HG02571 (cell line): ENCODE results near the gene NUP37.
A peak's percentile ranks its signal among the peaks of the same experiment; 100 is the strongest.
"Not testable (repeated sequence)": the region's sequence is repeated elsewhere in the genome, so short reads cannot be mapped to it uniquely, and the experiment has no call there.

Source experiments
- ATAC-seq: cut with Tn5 transposase; IDR thresholded peaks from one replicate; pipeline ENCODE4 v1.9.1; 2021; ENCODE audit warnings: mild to moderate bottlenecking, moderate library complexity; ENCODE audit not compliant: unreplicated experiment

NUP37 gene

DNA sequence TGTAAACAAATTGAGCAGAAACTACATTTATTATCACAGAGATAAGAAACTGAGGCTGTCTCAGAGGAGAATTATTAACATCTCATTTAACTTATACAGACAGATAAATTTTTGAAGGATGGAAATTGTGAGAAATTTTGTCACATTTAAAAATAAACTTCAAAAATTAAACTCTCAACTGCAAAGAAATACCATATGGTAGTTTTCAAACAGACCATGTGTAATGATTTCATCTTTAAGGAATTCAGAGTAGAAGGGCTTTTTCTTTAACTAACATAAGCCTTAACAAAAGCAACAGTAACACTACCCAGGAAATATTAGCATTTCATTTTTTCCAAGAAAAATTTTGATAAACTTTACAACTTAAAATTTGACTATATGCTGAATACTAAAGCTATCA lies 26.6 kb downstream of the NUP37 start:
- no peak for ATAC-seq

DNA sequence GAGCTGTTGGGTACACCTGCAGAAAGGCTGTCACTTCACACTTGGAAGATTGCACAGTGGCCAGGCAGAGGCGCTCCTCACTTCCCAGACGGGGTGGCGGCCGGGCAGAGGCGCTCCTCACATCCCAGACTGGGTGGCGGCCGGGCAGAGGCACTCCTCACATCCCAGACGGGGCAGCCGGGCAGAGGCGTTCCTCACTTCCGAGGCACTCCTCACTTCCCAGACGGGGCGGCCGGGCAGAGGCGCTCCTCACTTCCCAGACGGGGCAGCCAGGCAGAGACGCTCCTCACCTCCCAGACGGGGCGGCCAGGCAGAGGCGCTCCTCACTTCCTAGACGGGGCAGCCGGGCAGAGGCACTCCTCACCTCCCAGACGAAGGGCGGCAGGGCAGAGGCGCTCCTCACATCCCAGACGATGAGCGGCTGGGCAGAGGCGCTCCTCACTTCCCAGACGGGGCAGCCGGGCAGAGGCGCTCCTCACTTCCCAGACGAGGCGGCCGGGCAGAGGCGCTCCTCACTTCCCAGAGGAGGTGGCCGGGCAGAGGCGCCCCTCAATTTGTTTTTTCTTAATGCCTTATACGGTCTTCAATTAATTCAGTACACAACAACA lies 30.6 kb downstream of the NUP37 start:
- not testable (repeated sequence) for ATAC-seq

DNA sequence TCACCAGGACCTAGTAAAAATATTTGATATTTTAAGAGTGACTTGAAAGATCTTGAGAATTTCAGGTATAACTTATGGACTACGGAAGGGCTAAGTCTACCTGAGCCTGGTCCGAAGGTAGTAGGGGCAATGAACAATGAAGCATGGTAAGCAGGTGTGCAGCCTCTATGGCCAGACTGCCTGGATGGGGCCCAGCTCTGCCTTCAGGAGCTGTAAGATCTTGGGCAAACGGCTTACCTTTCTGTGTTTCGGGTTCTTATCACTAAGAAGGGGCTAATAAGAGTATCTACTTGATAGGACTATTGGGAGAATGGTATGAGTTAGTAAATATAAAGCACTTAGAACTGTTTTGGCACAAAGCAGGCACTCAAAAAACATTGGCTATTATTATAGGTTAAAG lies 39.1 kb downstream of the NUP37 start:
- ATAC-seq: no peak

DNA sequence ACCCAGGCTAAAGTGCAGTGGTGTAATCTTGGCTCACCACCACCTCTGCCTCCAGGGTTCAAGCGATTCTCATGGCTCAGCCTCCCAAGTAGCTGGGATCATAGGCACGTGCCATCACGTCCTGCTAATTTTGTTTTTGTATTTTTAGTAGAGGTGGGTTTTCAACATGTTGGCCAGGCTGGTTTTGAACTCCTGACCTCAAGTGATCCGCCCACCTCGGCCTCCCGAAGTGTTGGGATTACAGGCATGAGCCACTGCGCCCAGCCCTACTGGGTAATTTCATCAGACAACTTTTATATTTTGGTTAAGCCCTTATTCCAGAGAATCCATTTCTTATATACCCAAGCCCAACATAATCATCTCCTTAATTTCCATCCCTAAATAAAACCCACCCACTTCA lies 47.8 kb downstream of the NUP37 start:
- not testable (repeated sequence) for ATAC-seq

DNA sequence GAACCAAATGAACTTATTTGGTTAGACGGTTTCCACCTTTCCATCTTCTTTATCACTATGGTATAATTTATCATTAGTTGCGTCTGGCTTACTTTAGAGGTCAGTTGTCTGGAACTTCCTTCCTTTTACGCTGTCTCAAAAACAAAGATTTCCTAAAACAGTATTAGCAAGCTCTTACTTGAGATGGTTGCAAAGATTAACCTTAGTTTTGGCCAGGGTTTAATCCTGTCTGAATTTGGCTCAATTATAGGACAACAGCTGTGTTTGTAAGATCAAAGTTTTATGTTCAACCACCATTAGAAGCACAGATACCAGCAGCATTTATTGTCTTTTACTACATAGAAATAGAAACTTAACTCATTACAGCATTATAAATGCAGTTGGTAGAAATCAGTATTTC lies 50.2 kb downstream of the NUP37 start:
- ATAC-seq: no peak

DNA sequence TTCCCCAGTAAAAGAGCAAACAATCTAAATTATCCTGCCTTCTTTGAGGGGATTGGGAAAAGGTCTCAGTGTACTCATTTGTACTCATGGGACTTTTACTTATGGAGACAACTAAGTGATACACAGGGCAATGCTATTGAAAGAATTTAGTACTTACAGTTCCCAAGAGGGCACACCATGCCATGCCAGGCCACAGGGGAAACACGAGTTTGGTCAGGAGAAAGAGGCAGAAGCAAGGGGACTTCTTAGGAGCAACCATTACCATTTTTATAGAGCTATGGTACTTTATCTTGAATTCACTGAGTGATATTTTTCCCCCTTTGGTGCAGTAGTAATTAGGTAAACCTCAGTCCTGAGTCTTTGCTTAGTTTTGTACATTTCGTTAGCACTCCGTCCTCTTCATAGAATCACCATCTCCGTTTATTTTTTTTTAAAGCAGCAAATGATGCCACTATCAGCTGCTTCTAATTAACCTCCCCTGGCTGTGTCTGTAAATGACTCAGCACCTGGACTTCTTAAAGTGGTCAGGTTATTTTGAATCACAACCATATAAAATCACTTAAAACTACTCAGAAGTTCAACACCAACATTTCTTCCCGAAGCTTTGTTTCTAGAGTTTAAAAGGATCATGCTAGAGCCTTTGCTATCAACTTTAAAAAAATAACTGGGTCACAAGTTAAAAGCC lies 52.2 kb downstream of the NUP37 start:
- ATAC-seq: no peak

DNA sequence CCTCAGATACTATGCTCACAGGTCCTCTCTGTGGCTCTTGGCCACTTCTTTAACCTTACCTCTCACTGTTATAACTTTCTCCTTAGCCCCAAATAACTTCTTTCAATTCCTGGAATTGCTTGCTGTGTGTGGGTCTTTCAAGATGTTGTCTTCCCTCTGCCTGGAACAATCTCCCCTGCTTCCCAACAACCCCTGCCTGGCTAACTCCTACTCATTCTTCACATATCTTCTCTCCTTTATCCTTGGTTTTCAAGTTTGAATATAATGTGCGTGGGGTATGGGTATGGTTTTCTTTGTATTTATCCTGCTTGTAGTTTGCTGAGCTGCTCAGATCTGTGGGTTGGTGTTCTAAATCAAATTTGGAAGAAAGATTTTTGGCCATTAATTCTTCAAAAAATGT lies 55.4 kb downstream of the NUP37 start:
- ATAC-seq: no peak

DNA sequence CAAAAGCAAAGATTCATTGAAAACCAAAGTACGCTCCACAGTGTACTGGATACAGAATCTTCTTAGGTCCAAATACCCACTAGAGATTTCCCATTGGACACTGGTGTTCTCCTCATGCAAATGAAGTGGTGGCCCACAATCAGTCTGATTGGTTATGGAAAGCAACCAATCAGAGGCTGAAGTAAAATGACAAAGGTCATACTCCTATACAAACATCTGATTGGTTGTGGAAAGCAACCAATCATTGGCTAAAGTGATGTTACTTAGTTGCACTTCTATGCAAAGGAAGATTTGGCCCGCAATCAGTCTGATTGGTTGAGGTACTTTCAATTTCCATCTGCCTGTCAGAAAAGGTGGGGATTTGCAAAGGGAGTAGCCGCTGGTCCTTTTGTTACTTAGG lies 56.8 kb downstream of the NUP37 start:
- no peak for ATAC-seq

DNA sequence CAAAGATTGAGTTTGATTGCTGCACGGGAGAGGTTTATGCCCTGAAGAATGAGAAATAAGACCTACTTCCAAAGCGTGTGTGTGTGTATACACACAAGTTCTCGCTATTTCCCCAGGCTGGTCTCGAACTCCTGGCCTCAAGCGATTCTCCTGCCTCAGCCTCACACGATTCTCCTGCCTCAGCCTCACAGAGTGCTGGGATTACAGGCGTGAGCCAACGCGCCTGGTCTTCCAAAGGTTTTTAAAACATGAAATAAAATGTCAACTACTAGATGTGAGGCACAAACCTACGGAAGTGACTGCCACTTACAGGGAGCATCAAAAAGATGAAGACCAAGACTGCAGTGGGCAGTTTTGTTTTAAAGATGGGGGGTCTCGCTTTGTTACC lies 57.5 kb downstream of the NUP37 start:
- no peak for ATAC-seq

DNA sequence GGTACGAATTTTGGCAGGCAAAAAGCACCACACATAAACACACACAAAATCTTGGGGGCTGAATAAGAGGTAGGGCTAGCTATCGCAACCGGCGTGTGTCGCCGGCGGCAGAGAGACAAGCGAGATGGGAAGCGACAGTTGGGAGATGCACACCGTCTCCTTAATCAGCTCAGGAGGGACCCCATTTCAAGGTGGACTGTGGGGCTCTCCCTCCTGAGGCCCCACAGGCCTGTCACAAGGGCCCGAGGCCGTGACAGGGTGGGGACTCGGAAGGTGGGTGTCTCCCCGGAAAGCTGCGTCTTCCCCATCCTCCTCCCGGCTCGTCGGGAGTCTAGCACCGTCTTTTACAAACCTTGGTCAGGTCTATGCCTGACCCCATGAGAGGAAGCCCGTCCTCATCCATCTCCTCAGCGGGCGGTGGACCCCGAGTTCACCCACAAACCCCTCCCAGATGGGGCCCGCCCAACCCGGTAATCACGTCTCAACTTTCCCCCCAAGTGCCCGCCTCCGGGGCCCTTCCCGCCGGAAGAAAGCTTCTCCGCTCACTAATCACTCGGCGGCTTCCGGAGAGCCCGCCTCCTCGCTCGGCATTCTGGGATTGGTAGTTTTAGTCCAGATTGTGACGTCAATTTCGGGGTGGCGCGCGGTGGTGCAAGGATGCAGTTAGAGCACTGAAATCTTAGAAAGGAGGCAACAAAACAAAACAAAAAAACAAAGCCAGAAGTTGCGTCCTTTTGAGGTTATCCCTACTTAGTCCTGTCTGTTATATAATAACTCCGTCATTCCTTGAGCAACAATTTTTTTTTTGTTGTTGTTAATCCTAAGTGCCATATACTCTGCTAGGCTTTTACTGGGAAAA lies 58.1 kb downstream of the NUP37 start, which contains the start of gene WASHC3:
TSS of gene WASHC3 (minus strand) at position 432 of the 859 bp plus-strand sequence. CDS start at position 403, 29 bp downstream.
- ATAC-seq: peak; percentile 95

DNA sequence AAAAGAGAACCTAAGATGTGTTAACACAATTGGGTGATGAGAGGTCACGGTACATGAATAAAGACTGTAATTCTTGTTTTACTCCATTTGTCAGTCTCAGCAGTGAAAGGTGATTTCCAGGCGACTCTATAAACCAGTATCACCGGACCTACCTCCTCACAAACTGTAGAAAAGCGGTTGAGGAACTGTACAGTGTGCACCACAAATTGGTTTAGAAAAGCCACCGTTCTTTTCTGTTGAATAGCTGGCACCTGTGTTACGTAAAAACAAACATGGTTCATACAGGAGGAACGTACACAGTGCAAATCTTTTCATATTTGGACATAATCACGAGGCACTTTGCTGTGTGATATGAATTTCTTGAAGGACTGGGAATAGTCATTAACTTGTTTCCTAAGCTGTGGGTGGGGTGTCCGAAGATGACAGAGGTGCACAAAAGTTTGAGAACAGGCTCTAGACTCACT lies 58.8 kb downstream of the NUP37 start:
- ATAC-seq: peak; percentile 25

DNA sequence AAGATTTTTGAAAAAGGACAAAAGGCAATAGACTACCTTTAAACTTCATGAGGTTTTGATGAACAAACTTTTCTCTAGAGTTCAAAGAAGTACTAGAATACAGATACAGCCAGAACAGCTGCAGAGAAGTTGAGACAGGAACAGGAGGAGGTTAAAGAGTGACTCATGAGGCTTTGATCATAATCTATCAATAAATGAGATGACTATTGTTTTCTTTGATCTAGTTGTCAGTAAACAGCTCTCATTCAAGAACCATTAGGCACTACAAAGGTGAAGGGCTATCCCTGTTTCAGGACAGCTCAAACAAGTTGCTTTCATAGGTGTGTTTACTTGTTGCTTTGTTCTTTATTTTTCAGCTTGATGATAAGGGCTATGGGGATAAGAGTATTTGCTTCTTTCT lies 60.6 kb downstream of the NUP37 start:
- no peak for ATAC-seq

DNA sequence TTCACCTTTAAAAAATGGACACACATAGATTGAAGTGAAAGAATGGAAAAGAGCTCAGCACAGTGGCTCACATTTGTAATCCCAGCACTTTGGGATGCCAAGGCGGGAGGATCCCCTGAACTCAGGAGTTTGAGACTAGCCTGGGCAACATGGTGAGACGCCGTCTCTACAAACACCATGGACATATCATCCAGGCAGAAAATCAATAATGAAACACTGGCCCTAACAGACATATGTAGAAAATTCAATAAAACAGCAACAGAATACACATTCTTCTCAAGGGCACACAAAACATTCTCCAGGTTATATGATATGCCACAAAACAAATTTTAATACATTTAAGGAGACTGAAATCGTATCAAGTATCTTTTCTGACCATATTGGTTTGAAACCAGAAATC lies 65.6 kb downstream of the NUP37 start:
- no peak for ATAC-seq

DNA sequence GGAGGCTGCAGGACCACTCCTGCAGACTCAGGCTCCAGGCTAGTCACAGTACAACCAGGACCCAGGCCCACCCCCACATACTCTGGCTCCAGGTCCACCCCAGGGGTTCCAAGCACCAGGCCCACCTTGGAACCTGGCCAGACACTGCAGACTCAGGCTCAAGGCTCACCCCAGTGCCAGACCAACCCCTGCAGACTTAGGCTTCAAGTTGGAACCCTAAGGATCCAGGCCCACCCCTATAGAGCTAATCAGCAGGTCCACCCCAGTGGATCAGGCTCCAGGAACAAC lies 66.9 kb downstream of the NUP37 start:
- ATAC-seq: no peak

DNA sequence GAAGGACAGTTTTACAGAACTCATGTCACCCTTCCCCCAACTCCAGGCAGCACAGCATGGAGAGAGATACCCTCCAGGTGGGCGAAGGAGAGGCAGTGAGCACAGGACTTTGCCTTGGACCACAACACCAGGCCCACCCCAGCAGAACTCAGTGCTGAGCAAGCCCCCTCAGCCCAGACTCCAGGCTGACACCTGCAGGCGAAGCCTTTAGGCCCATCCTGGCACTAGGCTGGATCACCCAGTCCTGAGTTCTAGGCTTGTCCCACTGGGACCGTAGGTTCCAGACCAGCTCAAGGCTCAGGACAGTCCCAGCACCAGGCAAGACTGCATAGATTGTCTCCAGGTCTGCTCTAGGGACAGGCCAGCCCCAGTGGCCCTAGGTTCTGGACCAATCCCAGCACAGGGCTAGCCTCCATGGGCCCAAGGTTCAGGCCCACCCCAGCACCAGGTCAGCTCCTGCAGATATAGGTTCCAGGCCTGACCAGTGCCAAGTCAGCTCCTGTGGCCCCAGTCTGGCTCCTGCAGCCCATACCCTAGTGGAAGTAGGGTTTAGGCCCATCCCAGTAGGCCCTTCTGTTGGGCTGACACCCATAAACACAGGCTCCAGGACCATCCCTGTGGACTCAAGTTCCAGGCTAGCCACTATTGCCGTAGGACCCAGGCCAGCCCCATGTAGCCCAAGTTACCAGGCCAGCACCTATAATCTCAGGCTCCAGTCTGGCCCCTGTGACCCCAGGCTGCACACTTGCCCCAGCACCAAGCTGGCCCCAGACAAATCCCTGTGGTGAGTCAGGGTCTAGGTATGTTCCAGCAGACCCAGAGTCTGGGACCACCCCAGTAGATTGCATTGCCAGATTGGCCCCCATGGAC lies 67.5 kb downstream of the NUP37 start:
- ATAC-seq: no peak

DNA sequence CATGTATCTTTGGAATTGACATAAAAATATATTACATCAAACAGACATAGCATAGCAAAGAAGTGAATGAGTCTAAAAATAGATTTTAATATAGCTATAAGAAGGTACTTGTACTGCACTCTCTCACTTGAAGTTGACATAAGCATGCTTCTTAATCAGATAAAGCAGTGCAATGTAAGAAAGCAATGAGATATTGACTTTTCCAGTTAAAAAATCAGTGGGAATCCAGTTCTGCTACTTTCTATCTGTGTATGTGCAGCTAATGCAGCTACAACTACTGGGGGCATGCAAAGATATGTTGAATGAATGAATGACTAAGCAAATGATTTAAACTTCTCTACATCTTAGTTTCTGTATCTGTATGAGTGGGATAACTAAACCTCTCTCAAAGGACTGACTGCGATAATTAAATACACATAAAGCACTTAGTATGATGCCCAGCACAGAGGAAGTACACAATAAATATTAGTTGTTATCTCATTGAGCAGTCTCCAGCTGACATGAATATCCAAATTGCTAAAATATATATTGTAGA lies 68.4 kb downstream of the NUP37 start:
- ATAC-seq: no peak

DNA sequence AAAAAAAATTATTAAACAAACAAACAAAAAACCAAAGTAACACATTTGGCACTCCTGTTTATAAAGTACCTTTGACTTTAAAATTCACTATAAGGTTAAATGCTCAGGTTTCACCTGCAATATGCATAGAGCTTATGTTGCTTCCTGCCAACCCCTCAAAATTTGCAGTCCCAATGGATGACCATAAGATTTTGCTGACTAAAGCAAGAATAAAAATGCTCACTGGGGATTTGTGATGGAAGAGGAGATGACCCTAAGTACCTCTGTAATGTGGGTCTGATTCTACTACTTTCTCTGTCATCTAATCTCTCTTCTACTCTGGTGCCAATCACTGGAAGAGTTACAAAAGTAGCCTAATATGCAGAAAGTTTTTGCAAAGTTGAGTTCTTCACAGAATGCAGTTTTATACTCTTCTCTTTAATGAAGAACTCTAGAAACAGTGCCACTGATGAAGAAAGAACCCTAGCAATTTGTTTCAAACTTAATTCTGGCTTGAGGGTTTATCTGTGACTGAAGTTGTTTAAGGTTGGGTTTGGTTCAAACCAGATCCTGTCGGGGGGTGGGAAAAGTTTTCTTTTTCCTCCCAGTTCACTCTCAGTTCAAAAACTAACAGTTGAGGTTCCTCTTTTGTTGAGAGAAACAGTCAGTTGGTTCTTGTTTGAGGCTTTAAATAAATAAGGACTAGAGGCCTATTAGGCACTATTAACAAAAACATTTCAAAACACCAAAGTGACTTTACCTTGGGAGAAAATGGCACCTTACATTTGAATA lies 69.1 kb downstream of the NUP37 start:
- no peak for ATAC-seq

DNA sequence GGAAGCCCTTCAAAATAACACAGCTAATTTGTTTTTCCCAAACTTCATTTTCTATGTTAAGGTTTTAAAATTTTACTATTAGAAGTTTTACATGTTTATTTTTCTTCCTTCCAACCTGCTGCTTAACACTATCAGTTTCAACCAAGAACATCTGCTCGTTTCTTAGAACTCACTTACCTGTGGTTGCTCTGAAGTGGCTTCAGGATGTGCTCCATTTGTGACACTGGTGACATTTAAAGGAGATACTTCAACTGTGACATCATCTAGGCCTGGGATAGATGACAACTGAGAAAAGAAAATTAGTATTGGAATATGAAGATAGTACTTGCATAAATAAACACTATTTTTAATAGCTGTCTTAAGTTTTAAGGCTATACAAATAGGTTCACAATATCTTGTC lies 76.0 kb downstream of the NUP37 start:
- ATAC-seq: peak; percentile 82

DNA sequence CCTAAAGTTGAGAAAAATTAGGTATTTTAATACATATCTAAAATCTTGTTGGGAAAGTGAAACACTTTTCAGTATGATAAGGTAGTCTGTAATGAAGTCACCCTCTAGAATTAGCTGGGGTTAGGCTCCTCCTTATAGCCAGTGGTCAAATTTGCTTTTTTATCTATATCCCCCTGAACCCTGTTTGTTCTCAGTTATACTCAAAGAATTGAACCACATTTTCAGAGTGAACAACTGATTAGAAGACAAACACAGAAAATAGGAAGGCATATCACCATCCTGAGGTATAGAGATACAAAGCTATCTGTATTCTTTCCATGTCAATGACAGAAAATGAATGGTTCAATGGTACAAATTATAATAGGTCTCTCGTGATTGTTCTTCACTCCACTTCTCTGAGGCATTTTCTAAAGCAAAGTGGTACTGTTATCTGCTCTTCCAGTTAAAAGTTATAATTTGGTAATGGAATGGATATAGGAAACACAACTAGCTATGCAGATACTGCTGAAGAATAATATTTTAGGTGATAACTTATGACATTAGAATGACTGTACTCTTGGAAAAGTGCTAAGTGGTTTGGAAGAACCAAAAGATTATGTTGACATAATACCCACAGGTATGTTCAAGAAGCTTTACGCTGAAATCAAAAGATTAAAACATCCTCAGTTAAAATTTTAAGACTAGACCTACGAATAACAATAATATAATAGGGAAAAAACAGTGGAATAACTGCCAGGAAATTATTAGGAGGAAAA lies 85.7 kb downstream of the NUP37 start:
- no peak for ATAC-seq
